Keratinocyte (primary cell): ENCODE data around the gene FMNL2. TPM values are rescaled to one million over a fixed set of nuclear protein-coding genes. Genes with fewer than 3 reads are reported as not detected.

Source experiments
- DNase-seq: peaks from one replicate; pipeline ENCODE4 v3.0.0-alpha.2; 2011; ENCODE audit warnings: low read depth, missing footprints, low spot score
- FAIRE-seq: peaks from 2 replicates; lab custom pipeline; 2011; peaks lifted over from hg19 to GRCh38; lab: Jason Lieb, UNC
- H2AFZ ChIP-seq: 2 replicates; pipeline ENCODE4 v1.6.0; 2012; ENCODE audit warnings: low read length, control low read depth, inconsistent platforms; ENCODE audit not compliant: control insufficient read depth
- H3K27ac ChIP-seq: 2 replicates; pipeline ENCODE4 v1.5.1; 2011; ENCODE audit warnings: low read length; ENCODE audit not compliant: control insufficient read depth, insufficient read depth
- H3K27me3 ChIP-seq: 3 replicates; pipeline ENCODE4 v1.6.0; 2011; ENCODE audit warnings: low read length; ENCODE audit not compliant: control insufficient read depth, insufficient read depth; ENCODE audit errors: extremely low read depth
- H3K36me3 ChIP-seq, 2 experiments: 2 replicates in 1 of 2; 3 replicates in 1 of 2; pipeline ENCODE4 v1.5.1; 2011; ENCODE audit warnings: low read length in 2 of 2, mild to moderate bottlenecking in 1 of 2; ENCODE audit not compliant: control insufficient read depth in 2 of 2, insufficient read depth in 2 of 2; ENCODE audit errors: extremely low read depth in 1 of 2
- H3K4me1 ChIP-seq: 3 replicates; pipeline ENCODE4 v1.5.1; 2011; ENCODE audit warnings: low read length; ENCODE audit not compliant: control insufficient read depth, insufficient read depth; ENCODE audit errors: extremely low read depth
- H3K4me2 ChIP-seq: 3 replicates; pipeline ENCODE4 v1.6.0; 2011; ENCODE audit warnings: low read depth, low read length; ENCODE audit not compliant: control insufficient read depth, insufficient read depth; ENCODE audit errors: extremely low read depth
- H3K4me3 ChIP-seq, 3 experiments: fragments of 200-600 bp in 1 of 3; sonication (generic) in 1 of 3; 2 replicates in 2 of 3; 3 replicates in 1 of 3; pipeline ENCODE4 v1.5.1; 2011 to 2016; ENCODE audit warnings: low read length in 3 of 3, mild to moderate bottlenecking in 3 of 3, control low read depth in 2 of 3, inconsistent platforms in 1 of 3, low read depth in 1 of 3, mixed read lengths in 1 of 3, mixed run types in 1 of 3, moderate library complexity in 1 of 3; ENCODE audit not compliant: control insufficient read depth in 2 of 3, insufficient read depth in 2 of 3; ENCODE audit errors: extremely low read depth in 1 of 3
- H3K79me2 ChIP-seq: 2 replicates; pipeline ENCODE4 v1.6.0; 2012; ENCODE audit warnings: low read length; ENCODE audit not compliant: control insufficient read depth, insufficient read depth
- H3K9ac ChIP-seq: 3 replicates; pipeline ENCODE4 v1.6.0; 2011; ENCODE audit warnings: low read length; ENCODE audit not compliant: control insufficient read depth, insufficient read depth; ENCODE audit errors: extremely low read depth
- H3K9me1 ChIP-seq: 3 replicates; pipeline ENCODE4 v1.6.0; 2011; ENCODE audit warnings: low read length; ENCODE audit not compliant: control insufficient read depth, insufficient read depth; ENCODE audit errors: extremely low read depth
- H3K9me3 ChIP-seq: 2 replicates; pipeline ENCODE4 v1.5.1; 2012; ENCODE audit warnings: low read depth, low read length; ENCODE audit not compliant: control insufficient read depth
- H4K20me1 ChIP-seq: 3 replicates; pipeline ENCODE4 v1.6.0; 2011; ENCODE audit warnings: low read length; ENCODE audit not compliant: control insufficient read depth, insufficient read depth; ENCODE audit errors: extremely low read depth
- EZH2 ChIP-seq: IDR thresholded peaks from one replicate; pipeline ENCODE4 v1.6.1; 2012; ENCODE audit warnings: inconsistent platforms, mild to moderate bottlenecking, low read length, moderate library complexity
- dilution Hi-C: fragments of 300-500 bp; cut with MboI; formaldehyde crosslinking; loops from one replicate; pipeline ENCODE4 v1.7.0; 2020; ENCODE audit warnings: low sequenced_read_pairs; ENCODE audit not compliant: extremely low pct_ligation_motif_present
- polyA plus RNA-seq, 5 experiments: library from polyadenylated mRNA; depleted of rRNA in 3 of 5; stranded (reverse) in 3 of 5; stranded (forward) in 1 of 5; unstranded in 1 of 5; fragments of >200 nt; gene quantifications; 1 replicate in 1 of 5; 2 replicates in 3 of 5; 3 replicates in 1 of 5; pipeline versions ENCODE4 v1.2.1 to v1.2.3, GENCODE V29; 2011 to 2012; ENCODE audit warnings: missing spikeins in 2 of 5, low read depth in 1 of 5, low replicate concordance in 1 of 5
- TF ChIP-seq, protein P1 (sequence below), 3 experiments: IDR thresholded peaks in 1 of 3; conservative IDR thresholded peaks in 1 of 3; optimal IDR thresholded peaks in 1 of 3; 2 replicates in 2 of 3; 3 replicates in 1 of 3; pipeline versions ENCODE3 to v1.5.1; 2011; ENCODE audit warnings: low read length in 3 of 3, mild to moderate bottlenecking in 3 of 3, moderate library complexity in 2 of 3, control low read depth in 1 of 3, inconsistent platforms in 1 of 3; ENCODE audit not compliant: insufficient read depth in 2 of 3; ENCODE audit errors: extremely low read depth in 1 of 3

Gene FMNL2
- polyA plus RNA-seq, 1 donor (not counting 4 experiments of a cell fraction or from before 2014, with no cell fraction given) = 62.7 TPM

DNA sequence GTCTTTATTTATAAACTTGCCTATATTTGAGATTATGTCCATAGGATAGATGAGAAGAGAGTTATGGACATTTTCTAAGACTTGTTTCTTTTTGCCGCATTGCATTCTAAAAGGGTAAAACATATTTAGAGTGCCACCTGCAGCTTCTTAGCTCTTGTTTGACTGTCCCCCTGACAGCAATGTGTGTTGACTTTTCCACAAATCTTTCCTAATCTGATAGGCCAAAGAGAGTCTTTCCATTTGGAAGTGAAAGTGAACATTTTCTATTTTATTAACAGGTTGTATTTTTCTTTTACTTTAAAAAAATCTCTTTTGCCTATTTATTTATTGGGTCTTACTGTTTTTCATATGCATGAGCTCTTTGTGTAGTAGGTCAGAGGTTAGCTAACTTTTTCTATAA, 58.4 kb downstream of the FMNL2 start:
- peaks cover 2% of the 10 kb centered on the region for H3K9me1 ChIP-seq
- DNase-seq (no peak), FAIRE-seq (no peak)
- no peak overlapping the region for H3K4me2 ChIP-seq
- peaks cover 97% of the 10 kb centered on the region for H3K79me2 ChIP-seq
- H3K27me3 ChIP-seq = no peaks in the 10 kb centered on the region
- no peaks in the 10 kb centered on the region for H3K4me1 ChIP-seq
- no peak overlapping the region for H3K9ac ChIP-seq
- H3K36me3 ChIP-seq = peaks cover 4 to 5% of the 10 kb centered on the region in 2 experiments
- TF ChIP-seq EZH2 = no peak
- TF ChIP-seq, protein P1, sequence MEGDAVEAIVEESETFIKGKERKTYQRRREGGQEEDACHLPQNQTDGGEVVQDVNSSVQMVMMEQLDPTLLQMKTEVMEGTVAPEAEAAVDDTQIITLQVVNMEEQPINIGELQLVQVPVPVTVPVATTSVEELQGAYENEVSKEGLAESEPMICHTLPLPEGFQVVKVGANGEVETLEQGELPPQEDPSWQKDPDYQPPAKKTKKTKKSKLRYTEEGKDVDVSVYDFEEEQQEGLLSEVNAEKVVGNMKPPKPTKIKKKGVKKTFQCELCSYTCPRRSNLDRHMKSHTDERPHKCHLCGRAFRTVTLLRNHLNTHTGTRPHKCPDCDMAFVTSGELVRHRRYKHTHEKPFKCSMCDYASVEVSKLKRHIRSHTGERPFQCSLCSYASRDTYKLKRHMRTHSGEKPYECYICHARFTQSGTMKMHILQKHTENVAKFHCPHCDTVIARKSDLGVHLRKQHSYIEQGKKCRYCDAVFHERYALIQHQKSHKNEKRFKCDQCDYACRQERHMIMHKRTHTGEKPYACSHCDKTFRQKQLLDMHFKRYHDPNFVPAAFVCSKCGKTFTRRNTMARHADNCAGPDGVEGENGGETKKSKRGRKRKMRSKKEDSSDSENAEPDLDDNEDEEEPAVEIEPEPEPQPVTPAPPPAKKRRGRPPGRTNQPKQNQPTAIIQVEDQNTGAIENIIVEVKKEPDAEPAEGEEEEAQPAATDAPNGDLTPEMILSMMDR (optimal IDR thresholded peaks at IDR 0.05 in 1 of 3, IDR thresholded peaks at IDR 0.05 in 1 of 3, conservative IDR thresholded peaks at IDR 0.05 in 1 of 3; ENCODE audit: extremely low read depth in 1 of 3, insufficient read depth in 2 of 3, low read length in 3 of 3) = no peak
- no peak overlapping the region for H2AFZ ChIP-seq
- H4K20me1 ChIP-seq = peaks cover 14% of the 10 kb centered on the region
- dilution Hi-C loops = no loop called here
- no peak overlapping the region for H3K4me3 ChIP-seq
- no peaks in the 10 kb centered on the region for H3K9me3 ChIP-seq
- H3K27ac ChIP-seq = no peak overlapping the region

DNA sequence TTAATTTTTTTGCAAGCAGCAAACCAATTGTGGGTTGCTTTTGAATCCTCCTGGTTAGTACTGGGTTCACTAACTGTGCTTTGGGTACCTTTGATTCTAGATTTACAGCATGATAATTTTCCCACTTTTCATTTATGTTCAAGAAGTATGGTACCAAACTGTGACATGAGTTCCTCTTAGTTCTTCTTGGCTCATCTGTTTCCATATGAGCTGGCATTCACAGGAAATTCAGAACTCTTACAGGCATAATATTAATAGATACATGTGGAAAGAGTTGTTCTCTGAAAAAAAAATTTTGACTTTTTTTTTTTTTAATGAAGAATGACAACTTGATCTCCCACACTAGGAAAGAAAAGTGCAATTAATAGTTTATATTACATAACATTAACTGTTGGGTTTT, 59.4 kb downstream of the FMNL2 start:
- Histone ChIP-seq H4K20me1 (peaks cover 19% of the 10 kb centered on the region), H2AFZ (no peak overlapping the region), H3K9me1 (peaks cover 2% of the 10 kb centered on the region), H3K4me2 (no peak overlapping the region), H3K9ac (no peak overlapping the region), H3K79me2 (peaks cover 97% of the 10 kb centered on the region), H3K4me1 (peaks cover 3% of the 10 kb centered on the region), H3K9me3 (no peaks in the 10 kb centered on the region), H3K4me3 (no peak overlapping the region), H3K27me3 (no peaks in the 10 kb centered on the region), H3K36me3 (peaks cover 4 to 5% of the 10 kb centered on the region in 2 experiments), H3K27ac (no peak overlapping the region)
- FAIRE-seq (no peak), DNase-seq (no peak)
- dilution Hi-C loops = no loop called here
- TF ChIP-seq EZH2 = no peak
- TF ChIP-seq, protein P1 (optimal IDR thresholded peaks at IDR 0.05 in 1 of 3, IDR thresholded peaks at IDR 0.05 in 1 of 3, conservative IDR thresholded peaks at IDR 0.05 in 1 of 3; ENCODE audit: extremely low read depth in 1 of 3, insufficient read depth in 2 of 3, low read length in 3 of 3) = no peak
